IMR-90 (cell line): Measurements from ENCODE around the gene GADD45A.

ENCODE experiments used
- BHLHE40 ChIP-seq: fragments of 150-350 bp; IDR thresholded peaks from 2 replicates; pipeline ENCODE4 v1.6.1; 2016; ENCODE audit warnings: mild to moderate bottlenecking, low read depth, low read length
- CEBPB ChIP-seq: IDR thresholded peaks from 2 replicates; pipeline ENCODE4 v1.6.1; 2012; ENCODE audit warnings: low read depth, low read length, improper control_type of control experiment
- CTCF ChIP-seq: conservative IDR thresholded peaks from 2 replicates; pipeline ENCODE4 v1.5.1; 2012; ENCODE audit warnings: mild to moderate bottlenecking, low read depth, low read length, improper control_type of control experiment
- ELK1 ChIP-seq: fragments of 150-350 bp; IDR thresholded peaks from 2 replicates; pipeline ENCODE4 v1.6.1; 2016; ENCODE audit warnings: low read depth, mild to moderate bottlenecking, low read length, moderate library complexity, borderline replicate concordance
- FOS ChIP-seq: fragments of 150-350 bp; IDR thresholded peaks from 2 replicates; pipeline ENCODE4 v1.6.1; 2016; ENCODE audit warnings: low read depth, low read length
- MAZ ChIP-seq: IDR thresholded peaks from 2 replicates; pipeline ENCODE4 v1.6.1; 2012; ENCODE audit warnings: low read depth, mild to moderate bottlenecking, low read length, improper control_type of control experiment, moderate library complexity, borderline replicate concordance
- MXI1 ChIP-seq: IDR thresholded peaks from 2 replicates; pipeline ENCODE4 v1.6.1; 2012; ENCODE audit warnings: low read depth, mild to moderate bottlenecking, low read length, moderate library complexity, borderline replicate concordance
- POLR2A ChIP-seq: IDR thresholded peaks from 2 replicates; pipeline ENCODE4 v1.6.1; 2012; ENCODE audit warnings: mild to moderate bottlenecking, low read depth, low read length
- SMC3 ChIP-seq: fragments of 150-350 bp; IDR thresholded peaks from 2 replicates; pipeline ENCODE4 v1.6.1; 2016; ENCODE audit warnings: low read depth, mild to moderate bottlenecking, antibody characterized with exemption, low read length, moderate library complexity
- USF2 ChIP-seq: fragments of 150-350 bp; IDR thresholded peaks from 2 replicates; pipeline ENCODE4 v1.6.1; 2017; ENCODE audit warnings: mild to moderate bottlenecking, antibody characterized with exemption, low read length, low read depth

- TF ChIP-seq CTCF (no peak), ELK1 (no peak), POLR2A (no peak), SMC3 (no peak), USF2 (no peak), FOS (no peak), MAZ (no peak), BHLHE40 (no peak), MXI1 (no peak), CEBPB (no peak)
Observed at GRCh38 chr1:67680486-67680885, 4.5 kb upstream of the GADD45A start.
